GM12872 (cell line): ENCODE results near the gene BORCS5.

Source experiments
- CTCF ChIP-seq: IDR thresholded peaks from 3 replicates; pipeline ENCODE4 v1.5.1; 2011; ENCODE audit warnings: low read depth, mild to moderate bottlenecking, low read length, moderate library complexity; ENCODE audit not compliant: insufficient read depth

The BORCS5 gene

DNA sequence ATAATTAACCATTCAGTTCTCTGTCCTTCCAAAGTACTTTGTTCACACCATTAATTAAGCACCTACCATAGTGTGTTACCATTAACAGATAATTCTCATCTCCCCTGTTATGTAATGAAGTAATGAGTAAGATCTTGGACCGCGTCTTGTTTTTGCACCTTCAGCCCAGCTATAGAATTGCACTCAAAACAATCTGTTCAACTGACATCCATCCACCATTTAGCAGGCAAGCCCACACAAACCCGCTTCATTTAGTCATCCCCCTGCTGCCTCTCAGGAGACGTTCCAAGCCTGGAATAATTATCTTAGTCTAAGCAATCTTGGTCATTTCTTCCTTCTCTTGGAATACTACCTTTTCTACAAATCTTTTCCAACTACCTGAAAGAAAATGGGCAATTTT lies 131.4 kb downstream of the BORCS5 start:
- TF ChIP-seq CTCF: no peak

- no peak for TF ChIP-seq CTCF
Observed at GRCh38 chr12:12488823-12489550, 132.1 kb downstream of the BORCS5 start.

- no peak for TF ChIP-seq CTCF
Observed at GRCh38 chr12:12491606-12492005, 134.7 kb downstream of the BORCS5 start.

- TF ChIP-seq CTCF: no peak
Observed at GRCh38 chr12:12492547-12492946, 135.7 kb downstream of the BORCS5 start.

DNA sequence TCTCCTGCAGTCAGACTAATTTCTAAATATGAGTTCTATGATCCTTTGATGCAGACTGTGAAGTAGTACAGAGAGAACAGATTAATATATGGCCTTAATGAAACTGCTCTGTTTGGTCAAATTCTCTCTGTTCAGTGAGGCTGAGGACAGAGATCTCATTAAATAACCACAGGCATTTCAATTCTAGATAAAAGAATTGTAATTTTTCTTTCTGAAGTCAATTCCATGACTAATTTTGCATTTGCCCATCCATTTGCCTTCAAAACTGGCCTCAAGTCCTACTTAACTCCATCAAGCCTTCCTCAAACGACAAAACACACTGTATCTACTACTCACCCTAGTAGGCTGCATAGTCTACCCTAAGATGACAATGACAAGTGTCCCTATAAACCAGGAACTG lies 138.7 kb downstream of the BORCS5 start:
- TF ChIP-seq CTCF: no peak

GRCh38 chr12:12498210-12498609 lies 141.3 kb downstream of the BORCS5 start:
- TF ChIP-seq CTCF: no peak

DNA sequence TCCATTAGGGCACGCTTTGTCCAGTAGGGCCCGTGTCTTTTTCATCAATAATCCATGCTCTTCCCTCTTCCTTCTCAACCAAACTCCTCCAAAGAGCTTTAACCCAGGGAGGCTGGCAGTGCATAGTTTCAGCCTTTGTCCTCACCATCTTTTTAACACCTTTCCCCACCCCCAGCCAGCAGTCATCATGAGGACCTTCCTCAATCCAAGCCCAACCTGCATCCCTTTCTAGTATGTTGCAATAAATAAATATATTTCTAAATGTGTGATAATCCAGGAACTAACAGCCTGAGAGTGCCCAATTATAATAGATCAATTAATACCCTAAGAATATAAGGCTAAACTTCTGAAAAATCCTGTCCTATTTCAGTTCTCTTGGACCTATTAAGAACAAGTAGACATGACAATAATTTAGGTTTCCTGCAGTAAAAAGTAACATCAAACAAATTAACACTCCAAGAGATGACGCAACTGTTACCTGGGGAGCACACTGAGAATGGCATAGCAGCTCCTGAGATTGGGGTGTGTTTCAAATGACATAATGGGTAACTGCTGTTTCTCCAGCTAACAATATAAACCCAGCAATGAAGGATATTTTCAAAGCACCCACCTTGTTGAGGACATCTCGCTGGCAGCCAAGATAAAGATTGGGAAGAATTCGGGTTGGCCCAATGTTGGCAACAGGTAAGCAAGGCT lies 143.2 kb downstream of the BORCS5 start:
- TF ChIP-seq CTCF: no peak
